MCF 10A (cell line): ENCODE measurements around the gene NFAT5. TPM values are rescaled to one million over a fixed set of nuclear protein-coding genes. Genes with fewer than 3 reads are reported as not detected.

Experiments used
- BruUV-seq: library from RNA; stranded (reverse); fragments of 400-500 nt; replicated peaks from 2 replicates; lab custom pipeline; 2021; lab: Mats Ljungman, UMichigan
- CTCF ChIA-PET: fragments of 300-600 bp; sonication (Branson Sonifier 250); formaldehyde crosslinking; extraction: SDS; loops from one replicate; lab custom pipeline; 2021; ENCODE audit warnings: antibody characterized with exemption, inconsistent platforms; lab: Yijun Ruan, JAX
- POLR2A ChIA-PET: fragments of 300-600, 350-650 bp; sonication (Branson Sonifier 250); formaldehyde crosslinking; extraction: SDS; loops from one replicate; lab custom pipeline; 2020; ENCODE audit warnings: antibody characterized with exemption, inconsistent platforms; lab: Yijun Ruan, JAX
- DNase-seq: peaks from one replicate; pipeline ENCODE4 v3.0.0-alpha.2; 2018; ENCODE audit not compliant: unreplicated experiment
- H3K27ac Mint-ChIP-seq: one replicate; pipeline ENCODE4 v1.8.0; 2022; ENCODE audit warnings: mild to moderate bottlenecking, low read depth, mixed read lengths; ENCODE audit not compliant: unreplicated experiment
- H3K27me3 Mint-ChIP-seq: one replicate; pipeline ENCODE4 v1.8.0; 2022; ENCODE audit warnings: mixed read lengths; ENCODE audit not compliant: insufficient read depth, unreplicated experiment
- H3K36me3 Mint-ChIP-seq: one replicate; pipeline ENCODE4 v1.8.0; 2022; ENCODE audit warnings: mild to moderate bottlenecking, moderate library complexity, mixed read lengths; ENCODE audit not compliant: insufficient read depth, unreplicated experiment
- H3K4me1 Mint-ChIP-seq: one replicate; pipeline ENCODE4 v1.8.0; 2022; ENCODE audit warnings: mixed read lengths; ENCODE audit not compliant: insufficient read depth, unreplicated experiment
- H3K4me3 Mint-ChIP-seq: one replicate; pipeline ENCODE4 v1.8.0; 2022; ENCODE audit warnings: mild to moderate bottlenecking, moderate library complexity, mixed read lengths; ENCODE audit not compliant: unreplicated experiment
- H3K9me3 Mint-ChIP-seq: one replicate; pipeline ENCODE4 v1.8.0; 2022; ENCODE audit warnings: mixed read lengths; ENCODE audit not compliant: unreplicated experiment
- intact Hi-C: fragments of 100-400 bp; cut with micrococcal nuclease; formaldehyde crosslinking; loops from 2 replicates; pipeline ENCODE4 v1.14.1; 2022
- total RNA-seq: library from RNA; stranded (reverse); gene quantifications from 2 replicates; pipeline ENCODE4 v1.2.3, GENCODE V29; 2022
- TF ChIP-seq, protein P1 (sequence below): fragments of 200-600 bp; IDR thresholded peaks from one replicate; pipeline ENCODE4 v1.8.0; 2022; ENCODE audit warnings: antibody characterized with exemption, mild to moderate bottlenecking; ENCODE audit not compliant: unreplicated experiment

The NFAT5 gene
- total RNA-seq, 1 experiment from 2014 or later = 46.4 TPM

DNA sequence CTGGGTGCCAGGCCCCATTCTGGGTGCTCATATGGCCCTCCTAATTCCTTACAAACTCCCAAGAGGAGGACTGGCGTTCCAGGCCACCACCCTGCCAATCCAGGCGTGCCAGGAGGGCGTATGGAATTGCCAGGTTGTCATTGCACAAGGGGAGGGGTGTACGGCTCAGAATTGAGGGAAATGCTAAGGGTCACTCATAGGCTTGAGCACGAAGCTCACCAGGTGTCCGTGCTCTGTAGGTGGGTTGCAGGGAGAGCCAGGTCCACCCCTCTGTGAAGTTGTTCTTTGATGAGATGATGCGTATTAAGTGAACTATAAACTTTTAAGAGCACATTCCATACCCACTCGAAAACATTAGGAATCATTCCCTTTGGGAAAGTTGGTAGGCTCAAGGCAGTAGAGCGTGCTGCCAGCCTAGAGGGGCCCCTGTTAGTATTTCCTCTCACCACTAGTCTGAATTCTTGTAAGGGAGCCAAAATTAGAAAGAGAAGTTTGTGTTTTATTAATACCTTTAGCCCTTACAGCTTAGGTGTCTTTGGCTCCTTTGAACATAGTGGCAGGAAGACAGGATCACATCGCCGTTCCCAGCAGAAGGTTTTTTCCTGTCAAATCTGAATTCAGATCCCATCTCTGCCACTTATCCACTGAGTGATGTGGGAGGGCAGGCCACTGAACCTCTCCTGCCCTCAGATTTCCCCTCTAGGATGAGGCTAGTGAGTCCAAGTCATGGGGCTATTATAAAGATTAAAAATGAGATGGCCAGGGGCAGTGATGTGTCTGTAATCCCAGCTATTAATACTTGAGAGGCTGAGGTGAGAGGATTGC lies 38.7 kb upstream of the NFAT5 start:
- no TSS peak for BruUV-seq
- intact Hi-C loops = no loop called here
- H3K9me3 Mint-ChIP-seq = no peaks in the 10 kb centered on the region
- peaks cover 20% of the 10 kb centered on the region for H3K4me1 Mint-ChIP-seq
- H3K27me3 Mint-ChIP-seq = no peaks in the 10 kb centered on the region
- H3K4me3 Mint-ChIP-seq = no peak overlapping the region
- H3K27ac Mint-ChIP-seq = no peak overlapping the region
- ChIA-PET POLR2A (interaction anchor here (0.5 to 0.8 kb wide), 2 partner anchors 145 to 240 kb away, joined by 3 to 4 read pairs; no protein-coding TSS in a partner anchor), CTCF (no interaction called here)
- H3K36me3 Mint-ChIP-seq = no peaks in the 10 kb centered on the region
- TF ChIP-seq, protein P1, sequence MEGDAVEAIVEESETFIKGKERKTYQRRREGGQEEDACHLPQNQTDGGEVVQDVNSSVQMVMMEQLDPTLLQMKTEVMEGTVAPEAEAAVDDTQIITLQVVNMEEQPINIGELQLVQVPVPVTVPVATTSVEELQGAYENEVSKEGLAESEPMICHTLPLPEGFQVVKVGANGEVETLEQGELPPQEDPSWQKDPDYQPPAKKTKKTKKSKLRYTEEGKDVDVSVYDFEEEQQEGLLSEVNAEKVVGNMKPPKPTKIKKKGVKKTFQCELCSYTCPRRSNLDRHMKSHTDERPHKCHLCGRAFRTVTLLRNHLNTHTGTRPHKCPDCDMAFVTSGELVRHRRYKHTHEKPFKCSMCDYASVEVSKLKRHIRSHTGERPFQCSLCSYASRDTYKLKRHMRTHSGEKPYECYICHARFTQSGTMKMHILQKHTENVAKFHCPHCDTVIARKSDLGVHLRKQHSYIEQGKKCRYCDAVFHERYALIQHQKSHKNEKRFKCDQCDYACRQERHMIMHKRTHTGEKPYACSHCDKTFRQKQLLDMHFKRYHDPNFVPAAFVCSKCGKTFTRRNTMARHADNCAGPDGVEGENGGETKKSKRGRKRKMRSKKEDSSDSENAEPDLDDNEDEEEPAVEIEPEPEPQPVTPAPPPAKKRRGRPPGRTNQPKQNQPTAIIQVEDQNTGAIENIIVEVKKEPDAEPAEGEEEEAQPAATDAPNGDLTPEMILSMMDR = no peak
- no peak for DNase-seq

DNA sequence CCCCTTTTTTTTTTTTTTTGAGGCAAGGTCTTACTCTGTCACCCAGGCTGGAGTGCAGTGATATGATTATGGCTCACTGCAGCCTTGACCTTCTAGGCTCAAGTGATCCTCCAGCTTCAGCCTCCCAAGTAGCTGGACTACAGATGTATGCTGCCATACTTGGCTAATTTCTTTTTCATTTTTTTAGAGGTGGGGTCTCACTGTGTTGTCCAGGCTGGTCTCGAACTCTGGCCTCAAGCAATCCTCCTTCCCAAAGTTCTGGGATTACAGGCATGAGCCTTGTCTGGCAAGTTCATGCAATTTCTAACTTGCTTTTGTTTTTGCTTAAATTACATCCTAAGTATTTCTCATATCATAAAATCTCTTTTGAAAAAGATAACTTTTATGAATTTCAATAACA lies 33.8 kb upstream of the NFAT5 start:
- H3K9me3 Mint-ChIP-seq = no peaks in the 10 kb centered on the region
- H3K36me3 Mint-ChIP-seq = no peaks in the 10 kb centered on the region
- no peak for DNase-seq
- ChIA-PET POLR2A (interaction anchor here (0.6 kb wide), 1 partner anchor 82 kb away, joined by 3 read pairs; no protein-coding TSS in a partner anchor), CTCF (no interaction called here)
- H3K4me3 Mint-ChIP-seq = no peak overlapping the region
- no TSS peak for BruUV-seq
- H3K4me1 Mint-ChIP-seq = peaks cover 38% of the 10 kb centered on the region
- H3K27ac Mint-ChIP-seq = no peak overlapping the region
- intact Hi-C loops = no loop called here
- no peaks in the 10 kb centered on the region for H3K27me3 Mint-ChIP-seq
- TF ChIP-seq, protein P1 = no peak

DNA sequence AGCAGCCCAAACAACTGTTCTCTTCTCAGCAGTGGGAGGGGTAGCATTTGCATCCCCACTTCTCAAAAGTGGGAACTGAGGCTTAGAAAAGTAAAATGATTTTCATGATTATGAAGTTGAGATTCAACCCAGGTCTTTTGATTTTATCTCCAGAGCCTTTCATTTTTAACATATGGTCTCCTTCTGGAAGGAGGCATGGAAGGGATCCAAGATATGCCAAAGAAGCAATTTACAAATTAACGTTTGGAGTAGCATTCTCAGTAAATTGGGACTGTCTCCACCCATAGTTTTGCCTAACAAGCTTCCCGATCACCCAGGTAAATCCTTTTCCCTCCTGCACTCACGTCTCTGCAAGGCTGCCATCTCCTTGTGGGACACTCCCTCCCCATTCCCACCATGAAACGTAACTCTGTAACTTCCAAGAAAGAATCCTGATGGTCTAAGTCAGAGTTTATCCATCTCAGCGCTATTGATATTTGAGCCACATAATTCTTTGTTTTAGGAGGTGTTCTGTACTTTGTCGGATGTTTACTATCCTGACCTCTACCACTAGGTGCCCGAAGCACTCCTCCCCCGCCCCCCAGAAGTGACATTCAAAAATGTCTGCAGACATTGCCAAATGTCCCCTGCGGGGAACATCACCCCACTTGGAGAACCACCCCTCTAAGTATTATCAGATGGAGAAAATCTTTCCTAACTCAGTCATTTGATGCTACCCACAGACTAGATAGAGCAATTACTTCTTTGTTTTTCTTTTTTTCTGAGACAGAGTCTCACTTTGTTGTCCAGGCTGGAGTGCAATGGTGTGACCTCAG lies 32.9 kb upstream of the NFAT5 start:
- Mint-ChIP-seq H3K9me3 (no peaks in the 10 kb centered on the region), H3K27ac (no peak overlapping the region), H3K4me1 (peaks cover 38% of the 10 kb centered on the region), H3K4me3 (no peak overlapping the region), H3K27me3 (no peaks in the 10 kb centered on the region), H3K36me3 (no peaks in the 10 kb centered on the region)
- TF ChIP-seq, protein P1 = no peak
- BruUV-seq = no TSS peak
- intact Hi-C loops = no loop called here
- ChIA-PET POLR2A (interaction anchor here (0.5 to 0.6 kb wide), 2 partner anchors 83 to 401 kb away, joined by 3 read pairs; partner anchors contain the start of genes CHTF8 and UTP4), CTCF (interaction anchor here (1.2 kb wide), 1 partner anchor 31 kb away, joined by 5 read pairs; no protein-coding TSS in a partner anchor)
- DNase-seq = no peak

DNA sequence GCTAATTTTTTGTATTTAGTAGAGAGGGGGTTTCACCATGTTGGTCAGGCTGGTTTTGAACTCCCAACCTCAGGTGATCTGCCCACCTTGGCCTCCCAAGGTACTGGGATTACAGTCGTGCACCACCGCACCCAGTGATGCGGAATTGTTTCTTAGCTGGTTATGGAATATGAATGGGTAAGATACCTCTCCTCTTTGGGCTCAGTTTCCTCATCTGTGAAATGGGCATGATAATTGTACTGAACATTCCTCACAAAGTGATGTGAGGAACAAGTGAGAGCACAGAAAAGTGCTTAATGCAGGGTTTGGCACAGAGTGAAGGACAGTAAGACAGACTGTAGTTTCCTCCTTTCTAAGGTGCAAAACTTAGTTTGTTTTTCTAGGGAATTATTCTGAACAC lies 31.0 kb upstream of the NFAT5 start:
- Mint-ChIP-seq H3K4me3 (no peak overlapping the region), H3K9me3 (no peaks in the 10 kb centered on the region), H3K27me3 (no peaks in the 10 kb centered on the region), H3K36me3 (no peaks in the 10 kb centered on the region), H3K4me1 (peaks cover 39% of the 10 kb centered on the region), H3K27ac (no peak overlapping the region)
- CTCF ChIA-PET = no interaction called here
- intact Hi-C loops = no loop called here
- no TSS peak for BruUV-seq
- TF ChIP-seq, protein P1 = no peak
- POLR2A ChIA-PET = interaction anchor here (0.5 kb wide), 1 partner anchor 22 kb away, joined by 3 read pairs; no protein-coding TSS in a partner anchor
- DNase-seq = no peak
